GM18505 (cell line): ENCODE data around the gene SMAD4.

Experiments
- ATAC-seq: cut with Tn5 transposase; IDR thresholded peaks from one replicate; pipeline ENCODE4 v1.9.1; 2021; ENCODE audit not compliant: unreplicated experiment
- POLR2A ChIP-seq: IDR thresholded peaks from 4 replicates; pipeline ENCODE4 v1.6.1; 2011; ENCODE audit warnings: borderline replicate concordance; ENCODE audit not compliant: insufficient read depth, insufficient read length; ENCODE audit errors: extremely low read depth

Gene SMAD4

GRCh38 chr18:51120809-51121596, 91.0 kb downstream of the SMAD4 start:
- ATAC-seq, result no peak
- TF ChIP-seq POLR2A, result no peak

GRCh38 chr18:51121597-51121857, 91.5 kb downstream of the SMAD4 start:
- no peak for TF ChIP-seq POLR2A

GRCh38 chr18:51122266-51123045, 92.4 kb downstream of the SMAD4 start:
- TF ChIP-seq POLR2A, result no peak
- ATAC-seq, result no peak

More at GRCh38 chr18:51121597-51121857, 91.5 kb downstream of the SMAD4 start:
- ATAC-seq, result no peak

- ATAC-seq, result no peak
- TF ChIP-seq POLR2A, result no peak
Measured at GRCh38 chr18:51123046-51123395, 93.0 kb downstream of the SMAD4 start.

GRCh38 chr18:51123481-51123880, 93.5 kb downstream of the SMAD4 start:
- ATAC-seq, result no peak

GRCh38 chr18:51123936-51124486, 94.0 kb downstream of the SMAD4 start:
- no peak for TF ChIP-seq POLR2A
- ATAC-seq, result no peak

More at GRCh38 chr18:51123481-51123880, 93.5 kb downstream of the SMAD4 start:
- no peak for TF ChIP-seq POLR2A

- TF ChIP-seq POLR2A, result no peak
- no peak for ATAC-seq
Measured at GRCh38 chr18:51125976-51126375, 96.0 kb downstream of the SMAD4 start.

GRCh38 chr18:51127664-51128063, 97.7 kb downstream of the SMAD4 start:
- no peak for ATAC-seq
- TF ChIP-seq POLR2A, result no peak

- ATAC-seq, result no peak
- no peak for TF ChIP-seq POLR2A
Measured at GRCh38 chr18:51128533-51128932, 98.5 kb downstream of the SMAD4 start.

- no peak for ATAC-seq
Measured at GRCh38 chr18:51132256-51132935, 102.4 kb downstream of the SMAD4 start.

GRCh38 chr18:51133580-51134160, 103.7 kb downstream of the SMAD4 start:
- no peak for ATAC-seq
- no peak for TF ChIP-seq POLR2A

More at GRCh38 chr18:51132256-51132935, 102.4 kb downstream of the SMAD4 start:
- no peak for TF ChIP-seq POLR2A
